Loucy (cell line): Measurements from ENCODE around the gene UBL4A.

Experiments
- EZH2phosphoT487 ChIP-seq: fragments of 200-600 bp; IDR thresholded peaks from 2 replicates; pipeline ENCODE4 v1.6.1; 2018; ENCODE audit warnings: antibody characterized with exemption, mild to moderate bottlenecking, moderate library complexity, borderline replicate concordance
- TF ChIP-seq, protein P1 (sequence below): fragments of 200-600 bp; sonication (generic); conservative IDR thresholded peaks from 2 replicates; pipeline ENCODE4 v1.5.1; 2014; ENCODE audit warnings: mild to moderate bottlenecking, antibody characterized with exemption, low read length

DNA sequence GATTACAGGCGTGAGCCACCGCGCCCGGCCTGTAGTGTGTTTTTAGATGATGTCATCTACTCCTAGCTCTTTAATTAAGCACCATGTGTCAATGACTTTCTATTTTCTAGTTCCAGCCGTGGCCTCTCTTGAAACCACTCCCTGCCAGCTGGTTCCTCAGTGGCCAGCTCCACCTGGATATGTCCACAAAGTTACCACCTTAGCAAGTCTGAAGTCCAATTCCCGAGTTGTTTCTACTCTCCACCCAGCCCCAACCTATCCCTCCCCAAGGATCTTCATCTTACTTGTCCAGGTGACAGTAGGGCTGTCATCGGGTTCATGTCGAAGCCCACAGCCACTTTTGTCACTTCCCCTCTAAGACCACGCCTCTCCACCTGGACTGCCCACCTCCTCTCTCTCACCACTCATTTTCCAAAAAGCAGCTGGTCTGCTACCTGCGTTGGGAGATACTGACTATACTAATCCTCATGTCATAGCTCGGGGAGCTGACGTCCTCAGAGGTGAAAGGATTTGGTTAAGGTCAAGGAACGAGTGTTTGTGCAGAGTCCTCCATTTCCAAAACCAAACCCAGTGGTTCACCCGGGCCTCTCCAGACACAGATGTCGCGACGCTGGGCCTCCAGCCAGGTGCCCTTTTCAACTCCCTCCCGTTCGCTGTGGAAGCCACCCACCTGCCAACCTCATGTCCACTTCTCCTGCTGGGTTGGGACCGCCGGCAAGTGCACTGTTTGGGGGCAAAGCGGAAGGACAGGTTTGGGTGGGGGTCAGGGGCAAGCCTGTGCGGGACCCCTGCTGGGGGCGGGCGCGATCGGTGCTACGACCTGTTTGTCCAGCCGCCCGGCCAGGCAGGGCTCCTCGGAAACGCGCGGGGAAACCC, 28.9 kb upstream of the UBL4A start:
- TF ChIP-seq, protein P1, sequence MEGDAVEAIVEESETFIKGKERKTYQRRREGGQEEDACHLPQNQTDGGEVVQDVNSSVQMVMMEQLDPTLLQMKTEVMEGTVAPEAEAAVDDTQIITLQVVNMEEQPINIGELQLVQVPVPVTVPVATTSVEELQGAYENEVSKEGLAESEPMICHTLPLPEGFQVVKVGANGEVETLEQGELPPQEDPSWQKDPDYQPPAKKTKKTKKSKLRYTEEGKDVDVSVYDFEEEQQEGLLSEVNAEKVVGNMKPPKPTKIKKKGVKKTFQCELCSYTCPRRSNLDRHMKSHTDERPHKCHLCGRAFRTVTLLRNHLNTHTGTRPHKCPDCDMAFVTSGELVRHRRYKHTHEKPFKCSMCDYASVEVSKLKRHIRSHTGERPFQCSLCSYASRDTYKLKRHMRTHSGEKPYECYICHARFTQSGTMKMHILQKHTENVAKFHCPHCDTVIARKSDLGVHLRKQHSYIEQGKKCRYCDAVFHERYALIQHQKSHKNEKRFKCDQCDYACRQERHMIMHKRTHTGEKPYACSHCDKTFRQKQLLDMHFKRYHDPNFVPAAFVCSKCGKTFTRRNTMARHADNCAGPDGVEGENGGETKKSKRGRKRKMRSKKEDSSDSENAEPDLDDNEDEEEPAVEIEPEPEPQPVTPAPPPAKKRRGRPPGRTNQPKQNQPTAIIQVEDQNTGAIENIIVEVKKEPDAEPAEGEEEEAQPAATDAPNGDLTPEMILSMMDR = no peak
- no peak for TF ChIP-seq EZH2phosphoT487
